ENCODE measurements around the gene PHC1. TPM values are rescaled to one million over a fixed set of nuclear protein-coding genes. Genes with fewer than 3 reads are reported as not detected.

The PHC1 gene
- total RNA-seq, 1 experiment from 2014 or later = 568 TPM

- H2BK120ac ChIP-seq (ENCODE audit: low read depth, low read length, poor library complexity, severe bottlenecking) = no peak overlapping the region
- peaks cover 12% of the 10 kb centered on the region in 2 experiments for H3K4me1 Mint-ChIP-seq
- no peak overlapping the region for H3K4me3 Mint-ChIP-seq
- no peak overlapping the region for H4K5ac ChIP-seq (ENCODE audit: insufficient read length, low read depth, low read length)
- no peak overlapping the region for H3K27ac ChIP-seq (ENCODE audit: insufficient read length, low read depth, low read length)
- peaks cover 3 to 28% of the 10 kb centered on the region in 2 experiments; a peak in 4 of 5 replicates for H3K9me3 Mint-ChIP-seq
- H3K36me3 Mint-ChIP-seq (ENCODE audit: insufficient read depth in 1 of 3, low read depth in 3 of 3) = peaks cover 6 to 23% (median 22%) of the 10 kb centered on the region in 3 experiments
- DNase-seq = no peak
- no peaks in the 10 kb centered on the region for H3K27me3 ChIP-seq (ENCODE audit: insufficient read depth, low read length)
- H3K18ac ChIP-seq (ENCODE audit: insufficient read length, low read depth, low read length) = no peak overlapping the region
- no peak overlapping the region for H3K56ac ChIP-seq (ENCODE audit: insufficient read length, low read depth, low read length)
- no peak overlapping the region for H4K91ac ChIP-seq (ENCODE audit: insufficient read length, low read depth, low read length)
- no peak overlapping the region for H2BK15ac ChIP-seq (ENCODE audit: low read depth, low read length)
- H2BK5ac ChIP-seq (ENCODE audit: insufficient read length, low read length) = no peak overlapping the region
- H2BK12ac ChIP-seq (ENCODE audit: insufficient read length, low read depth, low read length) = no peak overlapping the region
- H3K79me1 ChIP-seq (ENCODE audit: insufficient read depth, low read depth, low read length, poor library complexity, severe bottlenecking) = no peaks in the 10 kb centered on the region
- no peaks in the 10 kb centered on the region for H3K27me3 Mint-ChIP-seq (ENCODE audit: low read depth)
- no peak overlapping the region for H2AK5ac ChIP-seq (ENCODE audit: insufficient read length, low read length)
- H3K79me2 ChIP-seq (ENCODE audit: insufficient read depth, low read length) = no peaks in the 10 kb centered on the region
- H3K4me2 ChIP-seq (ENCODE audit: insufficient read depth, insufficient read length, low read length) = no peak overlapping the region
- H3K9me3 ChIP-seq (ENCODE audit: control insufficient read depth, low read depth, low read length) = no peaks in the 10 kb centered on the region
- H3T11ph ChIP-seq (ENCODE audit: low read length) = no peak overlapping the region
- H2BK20ac ChIP-seq (ENCODE audit: low read depth, low read length, poor library complexity, severe bottlenecking) = no peak overlapping the region
- WGBS (ENCODE audit: extremely low coverage, insufficient read length, low lambda C conversion rate) = no CpG with 5 or more reads among the region's 1 CpG
- no peak overlapping the region for H4K8ac ChIP-seq (replicated peaks; ENCODE audit: insufficient read length, low read depth, low read length)
- H3K23me2 ChIP-seq (ENCODE audit: insufficient read length, low read depth, low read length, poor library complexity, severe bottlenecking) = no peaks in the 10 kb centered on the region
- H4K20me1 ChIP-seq (ENCODE audit: control insufficient read depth, insufficient read depth, insufficient read length) = no peaks in the 10 kb centered on the region
- H3K23ac ChIP-seq (ENCODE audit: insufficient read length, low read depth, low read length) = no peak overlapping the region
- TF ChIP-seq CTCF (conservative IDR thresholded peaks at IDR 0.05) = no peak
- H3K4me1 ChIP-seq (ENCODE audit: insufficient read depth, low read length) = peaks cover 3% of the 10 kb centered on the region; the same call in 1 of the 2 replicates
- no peak overlapping the region for H3K27ac Mint-ChIP-seq
- no peak overlapping the region for H3K9ac ChIP-seq (ENCODE audit: extremely low read depth, insufficient read length, low read length)
- H2AFZ ChIP-seq (ENCODE audit: low read length) = no peak overlapping the region
- no peak overlapping the region for H3K4ac ChIP-seq (ENCODE audit: low read depth, low read length)
- H3K14ac ChIP-seq (ENCODE audit: insufficient read depth, low read length) = no peak overlapping the region
Observed at GRCh38 chr12:8894986-8895385, 19.3 kb upstream of the PHC1 start.

Measured in H9 (cell line).